Psoas muscle (tissue), 8 donors: ENCODE results near the gene ARNT2. TPM values are rescaled to one million over a fixed set of nuclear protein-coding genes. Genes with fewer than 3 reads are reported as not detected.

Experiments used
- ATAC-seq, 4 donors: fragments of 200-7000 bp; cut with Tn5 transposase; one replicate each; pipeline ENCODE4 v1.9.1; 2020; ENCODE audit warnings: moderate library complexity in 3 of 4, mild to moderate bottlenecking in 2 of 4
- DNase-seq, 2 donors: peaks; one replicate each; pipeline ENCODE4 v3.0.0-alpha.2; 2020
- H3K27ac ChIP-seq: fragments of 200-600 bp; one replicate; pipeline ENCODE4 v1.8.0; 2022
- H3K27me3 ChIP-seq, 3 donors: fragments of 200-600 bp in 1 of 3; one replicate each; pipeline versions ENCODE4 v1.6.1 to v1.8.0; 2013 to 2022; ENCODE audit warnings: low read length in 2 of 3, mild to moderate bottlenecking in 2 of 3, moderate library complexity in 1 of 3; ENCODE audit not compliant: insufficient read depth in 3 of 3
- H3K36me3 ChIP-seq, 2 donors: fragments of 200-600 bp in 1 of 2; one replicate each; pipeline versions ENCODE4 v1.6.1 to v1.8.0; 2013 to 2022; ENCODE audit warnings: low read depth in 1 of 2, mild to moderate bottlenecking in 1 of 2, moderate library complexity in 1 of 2; ENCODE audit not compliant: insufficient read depth in 1 of 2
- H3K4me1 ChIP-seq: fragments of 200-600 bp; one replicate; pipeline ENCODE4 v1.8.0; 2022
- H3K4me3 ChIP-seq: fragments of 200-600 bp; one replicate; pipeline ENCODE4 v1.8.0; 2022; ENCODE audit warnings: mild to moderate bottlenecking
- H3K9me3 ChIP-seq: fragments of 200-600 bp; one replicate; pipeline ENCODE4 v1.8.0; 2022
- CTCF ChIP-seq: fragments of 200-600 bp; IDR thresholded peaks from one replicate; pipeline ENCODE4 v1.8.0; 2022; ENCODE audit warnings: antibody characterized with exemption
- WGBS, 3 donors: extraction: QIAGEN DNeasy Blood & Tissue Kit; methylation state at CpG; one replicate each; pipeline versions ENCODE4 v1.1.6 to v1.1.7; 2013; 5-methylcytosine and 5-hydroxymethylcytosine counted together
- intact Hi-C, 2 donors: fragments of 100-400 bp; cut with DNase I; formaldehyde crosslinking; loops; one replicate each; pipeline versions ENCODE4 v1.11.0 to v1.14.2; 2022
- polyA plus RNA-seq, 3 donors: library from polyadenylated mRNA; stranded (reverse); fragments of 200-250 nt; gene quantifications; one replicate each; pipeline ENCODE4 v1.2.3, GENCODE V29; 2013
- total RNA-seq, 4 donors: library from RNA; stranded (reverse); fragmentation: NEBNext Ultra II Directional in 2 of 4; extraction: Animal tissue kit (Norgen Biotek cat#: 25700) in 2 of 4; gene quantifications; one replicate each; pipeline versions ENCODE4 v1.2.1 to v1.2.4, GENCODE V29; 2021 to 2023
- donor health status: healthy with polysubstance abuse.
- donor health status: DM: no; HTN: no; CAD: no; lungs with moderate emphysema.
- donor health status: Bipolar disorder and iron deficiency.
- donor health status: healthy.
- donor health status: DM: yes; HTN: yes; CAD: no.
- donor health status: DM: no; HTN: no; CAD: no.
- donor health status: DM: no; HTN: no; CAD: no.
- donor health status: DM: yes; HTN: yes; CAD: no.

Gene ARNT2
- total and polyA plus RNA-seq, 7 donors = 0.09 to 12.2 (median 4.4) TPM

GRCh38 chr15:80485370-80486164, 81.4 kb downstream of the ARNT2 start:
- Histone ChIP-seq H3K36me3 (no peaks in the 10 kb centered on the region), H3K4me1 (no peaks in the 10 kb centered on the region), H3K4me3 (no peak overlapping the region), H3K27ac (no peak overlapping the region), H3K9me3 (no peaks in the 10 kb centered on the region), H3K27me3 (no peaks in the 10 kb centered on the region)
- WGBS, 3 donors = 86 to 88% (median 87%) methylated on average over 5 of the region's 5 CpGs
- DNase-seq (no peak), ATAC-seq (no peak)
- no peak for TF ChIP-seq CTCF
- intact Hi-C loops = no loop called here

- no peak for TF ChIP-seq CTCF
- Histone ChIP-seq H3K27me3 (no peaks in the 10 kb centered on the region), H3K27ac (no peak overlapping the region), H3K4me3 (no peak overlapping the region), H3K4me1 (no peaks in the 10 kb centered on the region), H3K36me3 (no peaks in the 10 kb centered on the region), H3K9me3 (no peaks in the 10 kb centered on the region)
- intact Hi-C loops = no loop called here
- WGBS, 3 donors = 91 to 96% (median 93%) methylated on average over 4 of the region's 4 CpGs
- ATAC-seq (no peak), DNase-seq (no peak)
Measured at GRCh38 chr15:80487839-80488390, 83.7 kb downstream of the ARNT2 start.

GRCh38 chr15:80489030-80489594, 84.9 kb downstream of the ARNT2 start:
- H3K36me3 ChIP-seq = no peaks in the 10 kb centered on the region
- no peaks in the 10 kb centered on the region for H3K4me1 ChIP-seq
- H3K9me3 ChIP-seq = no peaks in the 10 kb centered on the region
- no peak for TF ChIP-seq CTCF
- WGBS, 3 donors = 63 to 66% (median 64%) methylated on average over 7 of the region's 7 CpGs
- no peak overlapping the region for H3K4me3 ChIP-seq
- DNase-seq (no peak), ATAC-seq (peak in 1 of 4 donors; percentile 37)
- intact Hi-C loops = no loop called here
- no peaks in the 10 kb centered on the region for H3K27me3 ChIP-seq
- H3K27ac ChIP-seq = peak overlapping the region; percentile 16

- intact Hi-C loops = no loop called here
- Histone ChIP-seq H3K27me3 (no peaks in the 10 kb centered on the region), H3K9me3 (no peaks in the 10 kb centered on the region), H3K27ac (no peak overlapping the region), H3K4me3 (no peak overlapping the region), H3K36me3 (no peaks in the 10 kb centered on the region), H3K4me1 (no peaks in the 10 kb centered on the region)
- no peak for TF ChIP-seq CTCF
- 95 to 99% (median 96%) methylated on average over 9 of the region's 9 CpGs for WGBS, 3 donors
- ATAC-seq = no peak
- DNase-seq = no peak
Measured at GRCh38 chr15:80490431-80490990, 86.3 kb downstream of the ARNT2 start.
